Naive thymus-derived CD4-positive, alpha-beta T cell (primary cell): ENCODE data around the gene PTPRJ. TPM values are rescaled to one million over a fixed set of nuclear protein-coding genes. Genes with fewer than 3 reads are reported as not detected.

Source experiments
- ATAC-seq: fragments of 150-1000 bp; cut with Tn5 transposase; 2 replicates; pipeline ENCODE4 v1.10.0; 2021; ENCODE audit warnings: mild to moderate bottlenecking, moderate library complexity
- CTCF ChIA-PET: fragments of 350-600 bp; sonication (Branson Sonifier 250); formaldehyde crosslinking; loops from one replicate; lab custom pipeline; 2021; ENCODE audit warnings: antibody characterized with exemption; lab: Charles Lee
- POLR2A ChIA-PET: fragments of 350-600 bp; sonication (Branson Sonifier 250); formaldehyde crosslinking; loops from one replicate; lab custom pipeline; 2021; ENCODE audit warnings: antibody characterized with exemption, inconsistent platforms; lab: Charles Lee
- DNase-seq, 9 donors: peaks; one replicate each; pipeline versions ENCODE4 v3.0.0 to v3.0.0-alpha.2; 2020 to 2022; ENCODE audit warnings: mixed read lengths in 1 of 9
- H3K27ac ChIP-seq: one replicate; pipeline ENCODE4 v1.7.0; 2013; ENCODE audit warnings: mild to moderate bottlenecking, low read depth, low read length, moderate library complexity
- H3K27me3 ChIP-seq, 2 donors: one replicate each; pipeline ENCODE4 v1.7.0; 2013; ENCODE audit warnings: low read length in 2 of 2, mild to moderate bottlenecking in 2 of 2, moderate library complexity in 2 of 2; ENCODE audit not compliant: control insufficient read depth in 2 of 2, insufficient read depth in 2 of 2
- H3K36me3 ChIP-seq, 3 experiments: 1 replicate in 2 of 3; 2 replicates in 1 of 3; pipeline ENCODE4 v1.7.0; 2013; ENCODE audit warnings: low read length in 3 of 3, mild to moderate bottlenecking in 3 of 3, moderate library complexity in 1 of 3; ENCODE audit not compliant: insufficient read depth in 3 of 3, control insufficient read depth in 2 of 3
- H3K4me1 ChIP-seq, 2 donors: one replicate each; pipeline ENCODE4 v1.7.0; 2013; ENCODE audit warnings: low read length in 2 of 2, mild to moderate bottlenecking in 2 of 2, moderate library complexity in 1 of 2; ENCODE audit not compliant: control insufficient read depth in 2 of 2, insufficient read depth in 2 of 2
- H3K4me3 ChIP-seq: 2 replicates; pipeline ENCODE4 v1.7.0; 2013; ENCODE audit warnings: mild to moderate bottlenecking, low read length
- H3K9me3 ChIP-seq, 3 experiments: 1 replicate in 2 of 3; 2 replicates in 1 of 3; pipeline ENCODE4 v1.7.0; 2013; ENCODE audit warnings: low read length in 3 of 3; ENCODE audit not compliant: control insufficient read depth in 2 of 3
- H3K27ac Mint-ChIP-seq, 9 donors: one replicate each; pipeline ENCODE4 v1.8.0; 2020 to 2022; ENCODE audit warnings: mixed read lengths in 9 of 9, mild to moderate bottlenecking in 8 of 9, moderate library complexity in 5 of 9, inconsistent platforms in 2 of 9
- H3K27me3 Mint-ChIP-seq, 5 donors: one replicate each; pipeline ENCODE4 v1.8.0; 2021 to 2022; ENCODE audit warnings: mixed read lengths in 5 of 5, mild to moderate bottlenecking in 1 of 5
- H3K36me3 Mint-ChIP-seq, 5 donors: one replicate each; pipeline ENCODE4 v1.8.0; 2020 to 2022; ENCODE audit warnings: mixed read lengths in 5 of 5, mild to moderate bottlenecking in 3 of 5, inconsistent platforms in 1 of 5
- H3K4me1 Mint-ChIP-seq, 7 donors: one replicate each; pipeline ENCODE4 v1.8.0; 2020 to 2022; ENCODE audit warnings: mixed read lengths in 7 of 7, mild to moderate bottlenecking in 3 of 7, inconsistent platforms in 1 of 7
- H3K4me3 Mint-ChIP-seq, 10 donors: one replicate each; pipeline ENCODE4 v1.8.0; 2020 to 2022; ENCODE audit warnings: mild to moderate bottlenecking in 10 of 10, mixed read lengths in 10 of 10, moderate library complexity in 6 of 10, inconsistent platforms in 2 of 10
- H3K9me3 Mint-ChIP-seq, 11 donors: one replicate each; pipeline ENCODE4 v1.8.0; 2020 to 2022; ENCODE audit warnings: mixed read lengths in 11 of 11, mild to moderate bottlenecking in 4 of 11, inconsistent platforms in 1 of 11, moderate library complexity in 1 of 11
- intact Hi-C, 2 donors: fragments of 100-400 bp; cut with micrococcal nuclease; formaldehyde crosslinking; loops; one replicate each; pipeline ENCODE4 v1.15.1; 2023
- polyA plus RNA-seq, 2 donors: library from polyadenylated mRNA; unstranded; fragments of 300-500 nt; fragmentation: Illumina TruSeq; gene quantifications; one replicate each; pipeline ENCODE4 v1.2.3, GENCODE V29; 2021
- total RNA-seq, 6 experiments: library from RNA in 5 of 6; stranded (reverse) in 5 of 6; gene quantifications; 1 replicate in 5 of 6; 2 replicates in 1 of 6; pipeline ENCODE4 v1.2.3 and lab custom pipeline; 2021 to 2026

Gene PTPRJ
- total and polyA plus RNA-seq, 7 experiments from 2014 or later: 7.0 to 82.3 (median 46.7) TPM

DNA sequence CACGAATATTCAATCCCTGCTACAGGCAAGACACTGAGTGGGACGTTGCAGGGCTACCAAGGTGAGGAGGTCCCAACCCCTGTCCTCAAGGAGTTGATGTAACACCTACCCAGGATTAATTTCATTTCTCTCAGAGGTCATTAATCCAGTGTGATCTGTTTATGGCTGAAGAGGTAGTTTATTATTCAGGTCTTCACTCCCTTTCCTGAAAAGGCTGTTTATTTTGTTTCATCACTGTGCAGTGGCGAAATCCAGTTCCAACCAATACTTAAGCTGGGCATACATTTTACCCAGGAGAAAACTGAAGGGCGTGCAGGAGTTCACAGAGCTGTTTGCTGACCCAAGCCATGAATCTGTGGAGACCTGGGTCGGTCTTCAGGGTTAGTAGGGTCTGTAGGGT lies 2.7 kb upstream of the PTPRJ start:
- ATAC-seq: no peak
- DNase-seq: no peak
- POLR2A ChIA-PET: interaction anchor here (0.7 to 2.0 kb wide), 5 partner anchors 15 to 129 kb away, joined by 3 to 7 read pairs (median 3); no protein-coding TSS in a partner anchor
- H3K9me3 Mint-ChIP-seq: no peaks in the 10 kb centered on the region
- H3K36me3 Mint-ChIP-seq: peaks cover 0 to 9% (median 0%) of the 10 kb centered on the region in 5 donors
- H3K4me1 Mint-ChIP-seq: peaks cover 18 to 29% (median 23%) of the 10 kb centered on the region in 7 donors
- H3K4me1 ChIP-seq: peaks cover 7 to 10% of the 10 kb centered on the region in 2 donors
- H3K9me3 ChIP-seq: no peaks in the 10 kb centered on the region
- no peaks in the 10 kb centered on the region for H3K36me3 ChIP-seq
- CTCF ChIA-PET: interaction anchor here (0.6 to 1.1 kb wide), 4 partner anchors 25 to 89 kb away, joined by 3 to 4 read pairs (median 3); no protein-coding TSS in a partner anchor
- H3K4me3 ChIP-seq: no peak overlapping the region
- intact Hi-C loops: no loop called here
- peak overlapping the region in 1 of 10 donors; percentile 13 for H3K4me3 Mint-ChIP-seq
- H3K27me3 ChIP-seq: no peaks in the 10 kb centered on the region
- no peak overlapping the region for H3K27ac ChIP-seq
- peak overlapping the region in 4 of 9 donors; percentile 47 to 82 (median 62) for H3K27ac Mint-ChIP-seq
- H3K27me3 Mint-ChIP-seq: peaks cover 0 to 19% (median 0%) of the 10 kb centered on the region in 5 donors

DNA sequence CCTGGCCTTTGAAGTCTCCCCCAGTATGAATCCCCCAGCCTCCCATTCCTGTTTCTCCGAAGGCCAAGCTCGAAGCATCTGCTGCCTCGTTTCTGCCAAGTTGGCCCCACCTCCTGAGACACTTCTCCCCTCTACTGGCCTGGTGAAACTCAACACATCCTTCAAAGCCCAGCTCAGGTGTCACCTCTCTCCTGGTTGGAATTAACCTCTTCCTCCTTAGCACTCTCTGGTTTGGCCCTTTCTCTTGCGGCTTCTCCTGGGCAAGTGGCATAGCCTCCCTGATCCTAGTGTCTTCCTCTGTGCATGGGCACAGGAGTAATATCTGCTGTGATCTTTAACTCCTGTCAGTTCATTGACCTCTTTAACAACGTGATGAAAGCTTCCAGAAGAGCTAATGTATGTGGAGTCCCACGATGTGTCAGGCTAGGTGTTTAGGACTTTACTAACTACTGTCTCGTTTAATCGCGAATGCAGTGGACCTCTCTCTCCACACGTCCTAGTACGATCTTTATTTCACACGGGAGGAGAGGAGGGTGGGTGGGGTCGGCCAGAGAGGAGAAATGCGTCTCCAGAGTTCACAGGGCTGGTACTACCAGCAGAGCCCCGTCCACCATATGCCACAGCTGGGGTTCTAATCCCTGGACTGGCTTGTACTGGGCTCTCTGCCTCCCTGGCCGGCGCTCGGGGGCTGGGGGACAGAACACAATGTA lies 826 bp upstream of the PTPRJ start:
- no peaks in the 10 kb centered on the region for H3K9me3 Mint-ChIP-seq
- Histone ChIP-seq H3K4me3 (no peak overlapping the region), H3K4me1 (peaks cover 25% of the 10 kb centered on the region in 2 donors), H3K27ac (peak overlapping the region; percentile 48), H3K9me3 (no peaks in the 10 kb centered on the region), H3K36me3 (no peaks in the 10 kb centered on the region), H3K27me3 (no peaks in the 10 kb centered on the region)
- CTCF ChIA-PET: interaction anchor here (1.0 to 1.5 kb wide), 3 partner anchors 15 to 130 kb away, joined by 3 to 7 read pairs (median 4); no protein-coding TSS in a partner anchor
- H3K4me3 Mint-ChIP-seq: peak overlapping the region; percentile 34 to 84 (median 70)
- H3K27me3 Mint-ChIP-seq: peaks cover 0 to 19% (median 0%) of the 10 kb centered on the region in 5 donors
- DNase-seq: no peak
- POLR2A ChIA-PET: interaction anchor here (0.6 to 2.0 kb wide), 8 partner anchors 14 to 130 kb away, joined by 3 to 7 read pairs (median 3); no protein-coding TSS in a partner anchor
- intact Hi-C loops: loop anchor here (1.0 to 5.0 kb wide), 7 partner anchors 38 to 131 kb away; no protein-coding TSS in a partner anchor
- H3K36me3 Mint-ChIP-seq: peaks cover 0 to 24% (median 0%) of the 10 kb centered on the region in 5 donors
- no peak for ATAC-seq
- peak overlapping the region; percentile 12 to 86 (median 53) for H3K27ac Mint-ChIP-seq
- H3K4me1 Mint-ChIP-seq: peaks cover 31 to 37% (median 36%) of the 10 kb centered on the region in 7 donors

DNA sequence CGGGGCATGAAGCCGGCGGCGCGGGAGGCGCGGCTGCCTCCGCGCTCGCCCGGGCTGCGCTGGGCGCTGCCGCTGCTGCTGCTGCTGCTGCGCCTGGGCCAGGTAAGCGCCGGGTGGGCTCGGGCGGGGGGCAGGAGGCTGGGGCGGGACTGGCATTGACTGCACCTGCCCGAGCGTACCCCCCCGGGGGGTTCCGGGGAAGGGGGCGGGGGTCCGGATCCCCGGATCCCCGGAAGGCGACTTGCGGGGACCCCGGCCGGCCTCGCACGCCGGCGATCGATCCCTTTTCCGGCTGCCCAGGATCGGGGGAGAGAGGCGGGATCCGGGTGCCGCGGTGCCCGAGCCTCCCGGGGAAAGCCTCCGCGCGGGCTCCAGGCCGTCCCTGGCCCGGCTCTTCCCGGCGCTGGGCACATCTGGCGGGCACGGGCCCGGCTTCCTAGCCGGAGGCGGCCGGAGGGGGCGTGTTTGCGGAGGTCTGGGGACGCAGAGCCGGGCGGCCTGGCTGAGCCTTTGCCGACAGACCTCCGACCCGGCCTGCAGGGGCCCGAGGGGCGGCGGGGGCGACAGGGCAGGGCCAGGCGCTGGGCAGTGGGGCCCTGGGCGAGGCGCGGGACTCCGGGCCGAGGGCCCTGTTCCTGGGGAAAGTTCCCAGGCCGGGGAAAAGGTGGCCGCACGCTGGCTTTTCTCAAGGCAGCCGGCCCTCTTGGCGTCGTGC lies 705 bp downstream of the PTPRJ start:
- no peaks in the 10 kb centered on the region for H3K27me3 ChIP-seq
- ChIA-PET CTCF (no interaction called here), POLR2A (interaction anchor here (1.0 to 1.1 kb wide), 2 partner anchors 19 to 21 kb away, joined by 3 to 4 read pairs; no protein-coding TSS in a partner anchor)
- H3K36me3 ChIP-seq: no peaks in the 10 kb centered on the region
- peak overlapping the region; percentile 79 for H3K27ac ChIP-seq
- H3K4me3 Mint-ChIP-seq: peak overlapping the region; percentile 77 to 95 (median 92)
- H3K4me1 Mint-ChIP-seq: peaks cover 31 to 40% (median 39%) of the 10 kb centered on the region in 7 donors
- no peaks in the 10 kb centered on the region for H3K9me3 Mint-ChIP-seq
- peak overlapping the region; percentile 67 for H3K4me3 ChIP-seq
- peaks cover 25 to 28% of the 10 kb centered on the region in 2 donors for H3K4me1 ChIP-seq
- H3K9me3 ChIP-seq: no peaks in the 10 kb centered on the region
- H3K36me3 Mint-ChIP-seq: peaks cover 0 to 27% (median 1%) of the 10 kb centered on the region in 5 donors
- intact Hi-C loops: loop anchor here (1.0 to 5.0 kb wide), 7 partner anchors 31 to 129 kb away; no protein-coding TSS in a partner anchor
- peak in 4 of 9 donors; percentile 20 to 60 (median 26) for DNase-seq
- ATAC-seq: peak; percentile 28
- peak overlapping the region in 3 of 9 donors; percentile 76 to 83 (median 81) for H3K27ac Mint-ChIP-seq
- peaks cover 0 to 19% (median 0%) of the 10 kb centered on the region in 5 donors for H3K27me3 Mint-ChIP-seq

GRCh38 chr11:47981667-47982404 lies 1.5 kb downstream of the PTPRJ start:
- CTCF ChIA-PET: interaction anchor here (0.9 to 1.1 kb wide), 4 partner anchors 19 to 126 kb away, joined by 3 to 4 read pairs (median 3); no protein-coding TSS in a partner anchor
- peak overlapping the region; percentile 79 for H3K27ac ChIP-seq
- Mint-ChIP-seq H3K4me1 (peaks cover 34 to 48% (median 46%) of the 10 kb centered on the region in 7 donors), H3K9me3 (no peaks in the 10 kb centered on the region), H3K4me3 (peak overlapping the region; percentile 77 to 95 (median 92)), H3K36me3 (peaks cover 0 to 33% (median 4%) of the 10 kb centered on the region in 5 donors), H3K27me3 (peaks cover 0 to 19% (median 0%) of the 10 kb centered on the region in 5 donors), H3K27ac (peak overlapping the region; percentile 31 to 94 (median 83))
- POLR2A ChIA-PET: interaction anchor here (0.7 to 2.9 kb wide), 9 partner anchors 13 to 99 kb away, joined by 3 to 15 read pairs (median 4); no protein-coding TSS in a partner anchor
- no peaks in the 10 kb centered on the region for H3K9me3 ChIP-seq
- no peaks in the 10 kb centered on the region for H3K36me3 ChIP-seq
- no peaks in the 10 kb centered on the region for H3K27me3 ChIP-seq
- intact Hi-C loops: loop anchor here (1.0 to 5.0 kb wide), 5 partner anchors 32 to 130 kb away; no protein-coding TSS in a partner anchor
- no peak for ATAC-seq
- DNase-seq: peak in 2 of 9 donors; percentile 13 to 22
- peaks cover 25 to 30% of the 10 kb centered on the region in 2 donors for H3K4me1 ChIP-seq
- peak overlapping the region; percentile 67 for H3K4me3 ChIP-seq

DNA sequence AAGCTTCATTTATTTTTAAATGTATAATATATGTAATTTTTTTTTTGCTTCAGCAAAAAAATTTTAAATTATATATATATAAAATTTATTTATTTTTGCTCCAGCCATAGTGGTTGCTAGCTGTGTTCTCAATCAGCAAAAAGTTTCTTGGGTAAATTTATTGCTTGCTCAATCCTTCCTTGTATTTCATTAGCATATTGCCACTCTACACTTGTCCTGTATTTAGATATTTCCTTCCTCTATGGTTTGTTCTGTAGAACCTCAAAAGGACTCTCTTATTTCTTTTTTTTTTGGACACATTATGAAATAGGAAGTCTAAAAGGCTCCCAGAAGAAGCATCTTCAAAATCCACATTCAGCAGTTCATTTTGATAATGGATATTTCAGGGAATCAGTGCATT lies 2.3 kb downstream of the PTPRJ start:
- Mint-ChIP-seq H3K27me3 (peaks cover 0 to 16% (median 0%) of the 10 kb centered on the region in 5 donors), H3K4me3 (peak overlapping the region; percentile 69 to 95 (median 89)), H3K4me1 (peaks cover 34 to 56% (median 53%) of the 10 kb centered on the region in 7 donors), H3K36me3 (peaks cover 0 to 34% (median 4%) of the 10 kb centered on the region in 5 donors), H3K9me3 (no peaks in the 10 kb centered on the region), H3K27ac (peak overlapping the region; percentile 5 to 89 (median 79))
- no peaks in the 10 kb centered on the region for H3K27me3 ChIP-seq
- no peak overlapping the region for H3K27ac ChIP-seq
- DNase-seq (no peak), ATAC-seq (no peak)
- peak overlapping the region; percentile 23 for H3K4me3 ChIP-seq
- no peaks in the 10 kb centered on the region for H3K36me3 ChIP-seq
- H3K4me1 ChIP-seq: peaks cover 25 to 30% of the 10 kb centered on the region in 2 donors
- intact Hi-C loops: loop anchor here (1.0 to 5.0 kb wide), 4 partner anchors 19 to 130 kb away; no protein-coding TSS in a partner anchor
- ChIA-PET CTCF (interaction anchor here (0.8 to 1.1 kb wide), 8 partner anchors 15 to 126 kb away, joined by 3 to 5 read pairs (median 3); no protein-coding TSS in a partner anchor), POLR2A (interaction anchor here (0.7 to 2.9 kb wide), 11 partner anchors 12 to 98 kb away, joined by 3 to 15 read pairs (median 5); no protein-coding TSS in a partner anchor)
- no peaks in the 10 kb centered on the region for H3K9me3 ChIP-seq
